HPDE6-E6E7 (cell line): ENCODE measurements around the gene ZNF407.

ENCODE experiments used
- DNase-seq: peaks from one replicate; pipeline ENCODE4 v3.0.0; 2011; ENCODE audit warnings: missing footprints; ENCODE audit errors: extremely low spot score

The ZNF407 gene

DNA sequence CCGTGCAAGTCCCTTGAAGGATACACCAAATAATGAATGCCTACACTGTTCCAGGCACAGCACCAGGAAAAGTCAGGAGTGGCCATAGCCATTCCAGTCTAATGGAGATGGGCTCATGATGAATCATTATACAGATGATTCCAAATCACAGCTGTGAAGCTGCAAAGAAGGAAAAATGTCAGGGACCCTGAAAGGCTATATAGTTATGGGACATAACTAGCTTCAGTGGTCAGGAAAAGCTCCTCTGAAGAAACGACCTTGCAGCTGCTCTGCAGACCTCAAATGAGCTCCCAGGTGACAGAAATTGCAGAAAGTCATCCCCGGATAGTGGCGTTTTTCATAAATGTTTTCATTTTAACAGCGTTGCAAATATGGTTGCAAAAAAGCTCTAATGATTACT, 410.5 kb downstream of the ZNF407 start:
- DNase-seq = no peak

DNA sequence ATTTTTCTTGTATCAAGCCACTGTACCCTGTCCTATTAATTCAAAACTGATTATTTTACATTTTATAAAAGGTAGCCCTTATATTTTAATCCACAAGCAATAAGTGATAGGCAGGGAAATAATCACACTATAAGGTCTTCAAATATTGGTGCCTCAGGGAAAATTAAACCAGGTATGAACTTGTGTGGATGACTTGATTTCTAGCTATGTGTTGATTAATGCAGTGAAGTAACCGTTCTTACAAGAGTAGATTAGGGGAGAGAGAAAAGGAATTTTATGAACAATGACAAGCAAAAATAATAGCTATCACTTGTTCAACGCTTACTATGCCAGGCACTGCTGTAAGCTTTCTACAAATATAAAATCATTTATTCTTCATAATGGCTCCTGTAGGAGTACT, 411.6 kb downstream of the ZNF407 start:
- DNase-seq = no peak

DNA sequence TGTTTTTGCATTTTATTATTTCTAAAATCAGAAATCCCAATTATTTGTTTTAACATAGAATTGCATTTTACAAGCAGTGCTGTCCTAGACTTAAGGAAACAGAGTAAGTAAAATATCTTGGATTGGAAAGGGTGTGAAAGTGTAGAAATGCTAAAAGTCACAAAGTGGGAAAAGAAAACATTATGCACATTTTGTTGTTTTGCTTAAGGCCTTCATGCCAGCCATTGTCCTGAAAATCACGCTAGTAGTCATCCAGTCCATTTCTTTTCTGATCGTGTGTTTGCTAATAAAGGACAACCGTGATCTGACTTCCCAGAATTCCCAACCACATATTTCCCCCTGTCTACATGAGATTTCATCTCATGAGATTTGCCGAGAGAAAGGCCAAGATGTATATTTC, 412.2 kb downstream of the ZNF407 start:
- DNase-seq = no peak

DNA sequence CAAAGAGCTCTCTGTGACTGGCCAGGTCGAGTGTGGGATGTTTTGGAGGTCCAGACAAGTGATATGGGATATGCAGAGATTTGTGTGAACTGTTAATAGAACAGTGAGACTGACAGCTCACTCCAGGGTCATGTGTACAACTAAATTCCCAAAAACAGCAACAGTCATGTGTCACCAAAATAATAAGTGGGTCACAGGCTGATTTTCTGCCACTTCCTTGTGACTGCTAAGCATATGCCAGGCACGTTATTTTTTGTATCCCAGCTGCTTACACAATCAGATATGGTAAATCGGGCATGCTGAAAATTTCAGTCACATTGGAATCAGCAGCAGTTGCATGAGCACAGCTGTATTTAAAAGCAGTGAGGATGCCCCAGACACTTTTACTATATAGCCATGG, 412.6 kb downstream of the ZNF407 start:
- no peak for DNase-seq

DNA sequence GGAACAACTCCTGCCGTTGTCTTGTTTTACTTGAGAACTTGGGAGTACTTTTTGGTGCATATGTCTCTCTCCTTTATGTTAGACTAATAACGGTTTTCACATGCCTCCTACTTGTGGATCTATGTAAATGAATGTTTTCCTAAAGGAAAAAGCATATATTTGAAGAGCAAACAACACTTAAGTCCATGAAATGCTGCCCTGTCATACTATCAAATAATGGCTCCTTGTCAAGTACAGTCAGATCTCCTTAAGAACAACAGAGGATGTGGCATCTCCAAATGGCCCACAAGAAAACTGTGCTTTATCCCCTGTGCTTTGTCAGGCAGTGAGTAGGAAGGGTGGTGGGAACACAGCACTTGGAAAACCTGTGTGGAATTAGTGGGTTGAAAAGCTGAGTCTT, 413.0 kb downstream of the ZNF407 start:
- no peak for DNase-seq

DNA sequence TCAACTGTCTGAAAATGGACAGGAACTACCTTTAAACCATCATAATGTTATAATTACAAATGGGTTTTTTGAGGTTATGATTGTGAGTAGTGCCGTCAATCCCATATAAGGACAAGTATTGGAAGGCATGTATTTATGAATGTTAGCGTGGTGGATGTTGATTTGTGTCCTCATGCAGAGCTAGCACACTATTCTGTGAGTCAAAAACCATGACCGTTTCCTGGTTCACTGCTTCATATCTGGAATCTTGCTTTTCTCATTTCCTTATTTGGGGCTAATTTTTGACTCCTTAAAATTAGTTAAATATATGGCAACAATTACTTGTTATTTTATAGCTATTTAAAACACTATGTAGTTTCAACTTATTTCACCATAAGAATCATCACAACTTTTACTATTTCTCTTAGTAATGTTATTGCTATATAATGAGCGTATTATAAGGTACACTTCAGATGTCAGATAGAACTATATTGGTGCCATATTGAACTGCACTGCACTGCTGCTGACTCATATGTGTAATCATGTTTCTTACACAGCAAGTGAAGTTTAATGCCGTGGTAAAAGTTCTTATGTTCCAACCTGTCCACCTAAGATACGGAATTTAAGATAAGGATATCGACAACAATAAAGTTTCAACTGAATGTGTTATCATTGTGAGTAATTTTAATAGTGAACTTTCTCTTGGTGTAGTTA, 418.5 kb downstream of the ZNF407 start:
- no peak for DNase-seq

DNA sequence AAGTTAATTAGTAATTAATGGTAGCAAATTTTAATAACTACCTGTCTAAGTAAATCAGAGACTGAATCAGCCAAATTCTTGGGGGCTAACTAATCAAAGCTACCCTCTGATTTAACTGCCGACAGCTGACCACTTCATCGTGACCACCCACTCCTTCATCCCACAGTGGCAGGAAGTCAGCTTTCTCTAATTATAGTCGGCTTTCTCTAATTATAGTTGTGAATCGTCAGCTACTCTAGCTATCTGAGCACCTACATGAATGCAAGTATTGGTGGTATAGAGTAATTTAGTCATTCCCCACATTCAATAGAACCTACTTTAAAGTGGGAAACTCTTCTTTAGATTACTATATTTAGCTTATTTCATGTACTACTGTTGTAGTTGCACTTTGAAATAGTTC, 425.8 kb downstream of the ZNF407 start:
- DNase-seq = no peak

DNA sequence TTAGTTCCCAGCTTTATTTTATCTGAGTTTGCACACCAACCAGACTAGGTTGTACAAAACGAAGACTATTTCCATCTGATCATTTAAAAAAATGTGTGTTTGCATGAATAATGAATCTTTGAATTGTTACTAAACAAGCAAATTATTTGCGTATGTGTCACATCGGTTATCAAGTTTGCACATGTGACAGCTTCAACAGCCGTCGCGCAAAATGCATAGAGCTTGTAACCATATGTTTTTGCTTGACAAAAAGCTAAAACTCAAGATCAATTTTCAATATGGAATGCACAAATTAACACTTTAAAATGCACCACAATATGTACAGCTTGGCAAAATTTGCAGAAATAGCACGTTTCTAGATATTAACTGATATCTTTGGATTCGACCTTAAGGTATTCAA, 427.2 kb downstream of the ZNF407 start:
- no peak for DNase-seq

DNA sequence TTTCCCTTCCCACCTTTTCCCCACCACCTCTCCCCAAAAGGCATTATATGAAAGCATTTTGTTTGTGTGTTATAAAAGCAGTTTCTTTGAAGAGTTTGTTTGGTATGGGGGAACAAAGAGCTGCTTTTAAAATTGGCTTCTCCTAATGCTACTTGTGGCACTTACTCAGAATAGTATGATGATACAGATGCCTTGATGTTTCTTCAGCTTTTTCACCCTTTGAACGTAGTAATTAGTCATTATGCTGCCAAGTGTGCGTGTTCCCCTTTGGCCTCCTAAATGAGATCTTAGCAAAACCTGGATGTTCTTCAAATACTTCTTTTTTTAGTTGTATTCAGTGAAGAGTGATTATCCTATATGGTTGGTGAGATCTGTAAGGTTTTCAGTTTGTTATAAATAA, 427.9 kb downstream of the ZNF407 start:
- DNase-seq = no peak

DNA sequence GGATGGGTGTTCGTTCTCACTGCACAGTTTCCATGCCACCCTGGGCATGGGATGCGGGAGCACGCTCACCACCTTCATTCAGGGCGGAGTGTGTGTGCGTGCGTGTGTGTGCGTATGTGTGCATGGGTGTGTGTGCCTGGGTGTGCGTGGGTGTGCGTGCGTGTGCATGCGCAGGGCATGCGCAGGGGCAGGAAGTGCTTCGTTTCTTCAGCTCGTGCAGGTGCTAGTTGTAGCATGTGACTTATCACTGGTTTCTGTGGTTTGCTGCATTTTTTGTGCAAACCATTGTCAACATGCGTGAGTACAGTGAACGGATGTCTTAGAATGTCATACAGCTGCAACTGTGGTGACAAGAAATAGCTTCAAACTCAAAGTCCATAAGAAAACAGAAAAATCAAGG, 431.8 kb downstream of the ZNF407 start:
- DNase-seq = no peak

DNA sequence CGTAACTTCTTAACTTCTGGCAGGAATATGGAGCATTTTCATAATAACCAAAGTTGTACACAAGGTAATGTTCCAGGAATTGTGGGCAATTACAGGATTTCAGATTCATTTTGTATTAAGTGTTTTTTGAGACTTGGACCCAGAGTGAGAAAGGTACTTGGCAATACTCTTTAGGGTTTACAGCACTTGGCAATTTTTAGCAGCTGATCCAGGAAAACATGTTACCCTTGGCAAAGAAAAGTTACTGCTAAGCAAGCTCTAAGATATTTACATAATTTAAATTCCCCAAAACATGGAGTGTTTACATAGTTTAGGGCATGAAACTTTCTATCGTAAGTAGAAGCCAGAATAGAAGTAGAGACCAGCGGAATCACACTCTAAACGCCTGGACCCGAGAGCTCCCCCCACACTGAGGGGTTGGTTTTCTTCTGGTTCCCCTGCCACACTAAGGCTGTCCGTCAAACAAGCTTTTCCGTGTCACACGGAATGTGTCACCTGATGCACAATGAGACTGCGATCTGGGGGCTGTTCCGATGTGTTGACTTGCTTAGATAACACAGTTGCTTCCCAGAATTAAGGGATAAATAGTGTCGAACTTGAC, 434.1 kb downstream of the ZNF407 start:
- DNase-seq = no peak

DNA sequence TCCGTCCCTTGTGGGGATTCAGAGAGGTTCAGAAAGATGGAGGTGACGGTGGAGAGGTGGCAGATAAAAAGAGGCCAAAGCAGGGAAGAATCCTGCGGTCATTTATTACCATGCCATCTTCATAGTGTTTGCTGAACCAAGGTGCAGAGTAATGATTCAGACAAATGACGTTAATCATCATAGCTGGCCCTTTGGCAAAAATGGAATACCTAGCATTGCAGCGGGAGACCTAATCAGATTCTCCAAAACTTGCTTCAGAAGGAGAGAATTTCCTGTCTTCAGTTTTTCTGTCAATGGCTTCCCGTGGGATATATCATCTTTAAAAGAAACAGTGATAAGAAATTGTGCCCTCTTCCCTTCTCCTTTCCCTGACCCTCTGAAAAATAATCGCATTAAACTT, 435.8 kb downstream of the ZNF407 start:
- no peak for DNase-seq

DNA sequence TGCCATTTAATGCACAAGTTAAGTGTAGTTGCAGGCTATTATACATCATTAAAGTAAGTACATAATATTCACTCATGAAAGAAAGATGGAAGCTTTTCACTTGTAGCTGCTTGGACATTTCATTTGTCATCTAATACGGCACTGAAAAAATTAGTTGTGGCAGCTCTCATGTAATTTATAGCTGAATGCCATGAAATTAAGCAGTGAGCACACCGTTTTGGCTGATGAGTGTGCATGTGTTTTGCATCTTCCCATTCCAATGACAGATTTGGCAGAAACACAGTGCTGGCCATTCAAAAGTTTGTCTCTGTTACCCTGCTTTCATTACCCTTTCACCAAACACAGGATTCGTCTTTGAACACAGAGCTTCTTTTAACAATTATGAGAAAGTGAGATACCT, 437.3 kb downstream of the ZNF407 start:
- DNase-seq = no peak

DNA sequence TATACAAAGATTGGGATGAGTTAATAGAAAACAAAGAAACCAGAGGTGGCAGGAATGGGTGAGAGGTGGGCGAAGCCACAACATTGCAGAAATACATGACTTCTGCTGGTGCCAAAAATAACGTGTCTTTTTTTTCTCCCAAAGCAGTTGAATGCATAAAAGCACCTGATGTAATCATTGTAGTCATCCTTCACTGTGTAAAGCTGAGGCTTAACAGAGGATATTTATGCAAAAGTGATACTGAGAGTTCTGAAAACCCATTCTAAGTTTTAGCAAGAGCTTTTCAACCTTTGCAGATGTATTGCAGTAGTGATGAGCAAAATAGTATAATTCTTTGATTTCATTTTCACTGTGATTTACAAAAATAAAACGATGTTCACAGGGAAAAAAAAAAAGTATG, 438.3 kb downstream of the ZNF407 start:
- DNase-seq = no peak

DNA sequence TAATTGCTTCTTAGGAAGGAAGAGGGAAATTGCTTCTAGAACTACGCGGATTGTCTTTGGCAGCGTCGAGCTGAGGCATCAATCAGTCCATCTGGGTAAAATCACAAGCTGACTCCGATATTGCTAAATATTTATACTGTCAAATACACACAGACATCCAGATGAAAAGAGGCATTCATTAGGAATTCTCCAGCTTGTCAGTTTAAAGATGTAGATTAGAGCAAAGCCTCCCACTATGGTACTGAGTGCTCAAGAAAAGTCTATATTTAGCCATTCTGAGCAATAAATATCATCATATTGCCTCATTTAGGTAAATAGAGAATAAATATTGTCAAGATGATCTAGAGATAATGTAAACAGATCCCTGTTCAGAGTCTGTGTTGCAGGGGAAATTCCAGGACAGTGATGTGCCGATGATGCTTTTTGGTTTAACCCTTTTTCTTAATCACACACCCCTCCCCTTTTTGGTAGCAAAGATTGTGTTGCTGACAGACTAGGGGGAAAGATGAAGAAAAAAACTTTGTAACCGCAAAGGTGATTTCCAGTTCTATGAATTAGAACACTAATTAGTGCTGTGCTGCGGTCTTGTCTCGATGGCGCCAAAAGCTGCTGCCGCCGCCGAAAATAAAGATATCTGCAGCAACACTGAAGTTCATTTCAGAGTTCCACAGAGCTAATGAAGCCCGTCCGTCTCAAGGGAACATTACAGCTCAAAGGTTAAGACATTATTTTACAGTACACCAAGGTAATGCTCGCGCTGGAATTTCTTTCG, 439.4 kb downstream of the ZNF407 start:
- no peak for DNase-seq

DNA sequence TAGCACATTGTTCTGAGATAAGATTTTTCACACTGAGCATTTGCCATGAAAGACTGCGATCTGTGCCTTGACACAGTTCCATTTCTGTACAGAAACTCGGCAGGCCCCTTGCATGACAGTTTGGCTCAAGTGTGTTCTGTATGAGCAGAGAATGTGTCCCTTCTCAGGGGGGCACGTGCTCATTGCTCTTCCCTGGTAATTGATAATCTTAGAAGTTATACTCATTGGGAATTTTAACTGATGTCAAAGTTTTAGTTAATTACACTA, 440.0 kb downstream of the ZNF407 start:
- DNase-seq = no peak

DNA sequence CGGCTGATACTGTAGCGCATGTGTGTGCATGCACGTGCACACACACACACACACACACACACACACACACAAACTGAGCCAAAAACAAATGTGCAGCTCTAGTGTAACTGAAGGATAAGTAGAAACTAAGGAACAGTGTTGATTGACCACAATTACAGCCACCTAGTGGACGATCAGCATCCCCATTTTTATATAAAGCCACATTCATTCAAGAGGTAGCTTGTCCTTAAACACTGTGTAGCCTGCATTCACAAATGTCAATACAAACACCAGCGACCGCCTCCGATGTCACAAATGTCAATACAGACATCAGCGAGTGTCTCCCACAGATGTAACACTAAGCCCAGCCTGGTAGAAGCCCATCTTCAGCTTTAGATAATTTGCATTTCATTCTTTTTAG, 443.9 kb downstream of the ZNF407 start:
- peak; percentile 31 for DNase-seq

DNA sequence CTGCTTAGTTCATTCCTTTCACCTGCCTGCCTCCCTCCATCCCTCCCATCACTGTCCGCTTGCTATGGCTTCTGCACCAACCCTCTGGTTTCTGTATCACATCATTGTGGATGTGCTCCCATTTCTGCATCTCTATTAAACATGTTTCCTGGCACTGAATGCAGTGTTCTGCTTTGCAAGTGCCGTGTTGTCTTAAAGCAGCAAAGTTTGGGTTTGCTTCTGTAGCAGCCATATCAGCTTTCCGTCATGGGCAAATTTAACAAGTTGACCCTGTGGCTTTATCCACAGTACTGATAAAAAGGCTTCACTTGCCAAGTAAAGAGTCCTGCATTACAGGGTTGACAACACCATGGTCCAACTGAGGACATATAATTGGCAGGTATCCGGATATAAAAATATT, 445.8 kb downstream of the ZNF407 start:
- no peak for DNase-seq

DNA sequence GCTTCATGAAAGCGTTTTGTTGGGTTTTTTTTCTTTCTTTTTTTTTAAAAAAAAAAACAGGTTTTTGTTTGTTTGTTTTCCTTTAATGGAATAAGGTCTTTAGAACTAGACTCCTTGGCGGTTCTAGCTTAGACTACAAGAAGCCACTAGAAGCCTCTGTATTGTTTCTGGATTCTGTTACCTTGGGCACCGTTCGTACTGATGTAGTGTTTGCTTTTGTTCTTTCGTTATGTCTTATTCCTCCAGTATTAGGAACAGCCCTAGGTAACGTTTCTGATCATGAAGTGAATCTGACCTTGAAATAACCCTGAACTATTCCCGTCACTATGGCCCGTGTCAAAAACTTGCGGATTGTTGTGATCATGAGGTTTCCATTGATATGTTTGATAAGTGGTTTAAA, 446.6 kb downstream of the ZNF407 start:
- DNase-seq = no peak

DNA sequence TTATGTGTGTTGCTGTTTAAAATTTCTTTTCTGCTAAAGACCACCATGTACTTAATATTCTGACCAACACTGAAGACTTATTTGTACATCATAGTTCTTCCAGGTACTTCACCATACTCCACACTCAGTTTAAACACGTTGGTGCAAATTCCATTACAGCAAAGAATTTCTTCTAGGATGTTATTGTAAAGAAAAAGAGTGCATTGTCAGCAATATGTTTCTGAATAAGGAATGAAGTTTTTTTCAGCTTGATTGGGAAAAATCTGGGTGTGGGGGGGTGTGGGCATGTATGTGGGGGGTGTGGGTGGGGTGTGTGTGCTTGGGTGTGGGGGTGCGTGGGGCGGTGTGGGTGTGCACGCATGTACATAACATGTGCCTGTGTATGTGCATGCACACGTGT, 447.1 kb downstream of the ZNF407 start:
- DNase-seq = no peak

DNA sequence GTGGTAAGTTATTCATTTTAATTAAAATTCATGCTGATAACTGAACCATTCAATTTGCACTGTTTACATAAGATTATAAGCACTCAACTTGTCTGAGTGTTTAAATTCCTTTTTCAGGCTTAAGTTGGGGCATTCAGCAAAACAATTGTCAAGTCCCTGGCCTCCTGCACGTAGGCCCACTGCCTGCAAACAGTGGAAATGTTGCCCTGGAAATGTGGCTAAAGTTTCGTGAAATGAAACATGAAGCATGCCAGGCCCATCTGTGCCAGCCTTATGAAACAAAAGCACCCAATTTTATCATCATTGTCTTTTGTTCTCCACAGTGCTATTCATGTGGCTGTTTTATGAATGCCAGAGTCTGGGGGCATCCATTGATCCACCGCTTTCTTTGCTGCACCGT, 447.6 kb downstream of the ZNF407 start:
- DNase-seq = no peak

DNA sequence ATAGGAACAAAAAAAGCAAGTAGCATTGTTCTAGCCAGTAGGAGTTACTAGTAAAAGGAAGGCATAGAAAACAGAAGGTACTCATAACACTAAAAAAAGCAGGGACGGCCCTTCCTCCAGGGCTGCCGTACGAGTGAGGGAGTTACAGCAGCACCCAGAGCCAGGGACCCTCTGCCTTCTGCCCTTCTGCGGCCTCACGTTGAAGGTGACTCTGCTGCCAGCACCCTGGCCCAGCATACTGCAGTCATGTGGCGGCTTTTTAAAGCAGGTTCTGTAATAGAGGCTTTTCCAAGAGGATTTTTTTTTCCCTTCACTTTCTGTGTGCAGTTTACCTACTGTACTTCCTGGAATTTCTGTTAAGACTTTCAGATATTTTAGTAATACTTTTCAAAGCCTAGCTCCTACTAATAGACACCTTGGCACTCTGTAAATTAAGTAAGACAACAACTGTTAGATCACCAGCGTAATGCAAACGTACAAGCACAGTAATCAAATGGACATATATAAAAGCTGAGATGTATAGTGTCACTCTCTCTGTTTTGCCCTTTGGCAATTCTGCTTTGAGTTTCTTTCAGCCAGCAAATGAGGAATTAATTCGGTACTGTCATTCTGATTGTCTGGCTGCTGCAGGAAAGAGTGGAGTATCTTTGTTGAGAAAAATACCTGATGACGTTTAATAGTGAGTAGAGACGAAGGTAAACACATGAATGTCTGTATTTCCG, 449.7 kb downstream of the ZNF407 start:
- DNase-seq = no peak
